Vagina (tissue), 2 donors: ENCODE measurements around the gene JAGN1. TPM values are rescaled to one million over a fixed set of nuclear protein-coding genes. Genes with fewer than 3 reads are reported as not detected.

Experiments
- DNase-seq, 2 donors: peaks; one replicate each; pipeline ENCODE4 v3.0.0-alpha.2; 2017; ENCODE audit errors: extremely low spot score in 2 of 2
- H3K27ac ChIP-seq: fragments of 200-600 bp; sonication (generic); one replicate; pipeline ENCODE4 v1.5.1; 2019
- H3K27me3 ChIP-seq: fragments of 200-600 bp; sonication (generic); one replicate; pipeline ENCODE4 v1.5.1; 2019
- H3K36me3 ChIP-seq, 2 donors: fragments of 200-600 bp; sonication (generic); one replicate each; pipeline ENCODE4 v1.5.1; 2017 to 2019
- H3K4me1 ChIP-seq: fragments of 200-600 bp; sonication (generic); one replicate; pipeline ENCODE4 v1.5.1; 2019
- H3K4me3 ChIP-seq, 2 donors: fragments of 200-600 bp; sonication (generic); 1 replicate in 1 of 2; 2 replicates in 1 of 2; pipeline ENCODE4 v1.5.1; 2016 to 2019
- H3K9me3 ChIP-seq: fragments of 200-600 bp; sonication (generic); one replicate; pipeline ENCODE4 v1.5.1; 2019
- POLR2A ChIP-seq, 2 donors: fragments of 450-650 bp; IDR thresholded peaks; one replicate each; pipeline ENCODE4 v1.6.1; 2017; ENCODE audit warnings: antibody characterized with exemption in 2 of 2, mild to moderate bottlenecking in 2 of 2, moderate library complexity in 2 of 2
- POLR2AphosphoS5 ChIP-seq, 2 donors: sonication (generic); formaldehyde crosslinking; IDR thresholded peaks; one replicate each; pipeline ENCODE4 v1.9.0; 2017; ENCODE audit warnings: antibody characterized with exemption in 2 of 2, mild to moderate bottlenecking in 2 of 2, low read depth in 1 of 2; ENCODE audit not compliant: insufficient read depth in 1 of 2
- intact Hi-C: fragments of 100-400 bp; cut with DNase I; formaldehyde crosslinking; loops from one replicate; pipeline ENCODE4 v1.15.1; 2023
- total RNA-seq: library from RNA; depleted of rRNA; stranded (reverse); fragments of >200 nt; gene quantifications from one replicate; pipeline ENCODE4 v1.2.3, GENCODE V29; 2016
- TF ChIP-seq, protein P1 (sequence below), 3 experiments: fragments of 450-650 bp in 2 of 3; fragments of 200-600 bp in 1 of 3; sonication (generic) in 1 of 3; IDR thresholded peaks; one replicate each; pipeline ENCODE4 v1.5.1; 2017 to 2019; ENCODE audit warnings: antibody characterized with exemption in 3 of 3, mild to moderate bottlenecking in 2 of 3, moderate library complexity in 2 of 3

The JAGN1 gene
- total RNA-seq, 1 donor from 2014 or later: 32.7 TPM

GRCh38 chr3:9906480-9906879 lies 16.1 kb downstream of the JAGN1 start:
- no peak for TF ChIP-seq POLR2A (IDR thresholded peaks at IDR 0.05)
- TF ChIP-seq, protein P1, sequence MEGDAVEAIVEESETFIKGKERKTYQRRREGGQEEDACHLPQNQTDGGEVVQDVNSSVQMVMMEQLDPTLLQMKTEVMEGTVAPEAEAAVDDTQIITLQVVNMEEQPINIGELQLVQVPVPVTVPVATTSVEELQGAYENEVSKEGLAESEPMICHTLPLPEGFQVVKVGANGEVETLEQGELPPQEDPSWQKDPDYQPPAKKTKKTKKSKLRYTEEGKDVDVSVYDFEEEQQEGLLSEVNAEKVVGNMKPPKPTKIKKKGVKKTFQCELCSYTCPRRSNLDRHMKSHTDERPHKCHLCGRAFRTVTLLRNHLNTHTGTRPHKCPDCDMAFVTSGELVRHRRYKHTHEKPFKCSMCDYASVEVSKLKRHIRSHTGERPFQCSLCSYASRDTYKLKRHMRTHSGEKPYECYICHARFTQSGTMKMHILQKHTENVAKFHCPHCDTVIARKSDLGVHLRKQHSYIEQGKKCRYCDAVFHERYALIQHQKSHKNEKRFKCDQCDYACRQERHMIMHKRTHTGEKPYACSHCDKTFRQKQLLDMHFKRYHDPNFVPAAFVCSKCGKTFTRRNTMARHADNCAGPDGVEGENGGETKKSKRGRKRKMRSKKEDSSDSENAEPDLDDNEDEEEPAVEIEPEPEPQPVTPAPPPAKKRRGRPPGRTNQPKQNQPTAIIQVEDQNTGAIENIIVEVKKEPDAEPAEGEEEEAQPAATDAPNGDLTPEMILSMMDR (IDR thresholded peaks at IDR 0.05): no peak
- no peak for TF ChIP-seq POLR2AphosphoS5 (IDR thresholded peaks at IDR 0.05; ENCODE audit: insufficient read depth in 1 of 2, low read depth in 1 of 2)
- H3K36me3 ChIP-seq: peaks cover 0 to 12% of the 10 kb centered on the region in 2 donors
- intact Hi-C loops: no loop called here
- H3K4me3 ChIP-seq: no peak overlapping the region
- no peaks in the 10 kb centered on the region for H3K27me3 ChIP-seq
- DNase-seq: no peak
- H3K27ac ChIP-seq: no peak overlapping the region
- H3K9me3 ChIP-seq: no peaks in the 10 kb centered on the region
- H3K4me1 ChIP-seq: peaks cover 30% of the 10 kb centered on the region

DNA sequence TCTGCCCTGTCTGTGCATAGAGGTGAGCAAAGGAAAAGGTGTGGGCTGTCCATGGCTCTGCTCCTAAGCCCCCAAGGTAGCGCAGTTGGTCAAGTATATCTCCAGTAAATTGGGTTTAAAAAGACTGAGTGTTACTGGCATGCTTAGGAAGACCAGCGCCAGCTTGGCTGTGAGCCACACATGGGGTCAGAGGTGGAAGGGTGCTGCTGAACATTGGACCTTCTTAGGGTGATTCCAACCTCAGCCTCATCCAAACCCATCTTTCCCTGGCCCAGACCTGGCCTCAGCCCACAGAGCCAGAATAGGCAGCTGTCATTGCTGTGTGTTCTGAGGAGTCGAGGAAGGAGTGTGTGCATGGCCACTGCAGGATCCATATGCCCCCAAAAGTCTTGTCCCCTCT lies 17.9 kb downstream of the JAGN1 start:
- Histone ChIP-seq H3K36me3 (peaks cover 0 to 12% of the 10 kb centered on the region in 2 donors), H3K27me3 (no peaks in the 10 kb centered on the region)
- intact Hi-C loops: no loop called here

DNA sequence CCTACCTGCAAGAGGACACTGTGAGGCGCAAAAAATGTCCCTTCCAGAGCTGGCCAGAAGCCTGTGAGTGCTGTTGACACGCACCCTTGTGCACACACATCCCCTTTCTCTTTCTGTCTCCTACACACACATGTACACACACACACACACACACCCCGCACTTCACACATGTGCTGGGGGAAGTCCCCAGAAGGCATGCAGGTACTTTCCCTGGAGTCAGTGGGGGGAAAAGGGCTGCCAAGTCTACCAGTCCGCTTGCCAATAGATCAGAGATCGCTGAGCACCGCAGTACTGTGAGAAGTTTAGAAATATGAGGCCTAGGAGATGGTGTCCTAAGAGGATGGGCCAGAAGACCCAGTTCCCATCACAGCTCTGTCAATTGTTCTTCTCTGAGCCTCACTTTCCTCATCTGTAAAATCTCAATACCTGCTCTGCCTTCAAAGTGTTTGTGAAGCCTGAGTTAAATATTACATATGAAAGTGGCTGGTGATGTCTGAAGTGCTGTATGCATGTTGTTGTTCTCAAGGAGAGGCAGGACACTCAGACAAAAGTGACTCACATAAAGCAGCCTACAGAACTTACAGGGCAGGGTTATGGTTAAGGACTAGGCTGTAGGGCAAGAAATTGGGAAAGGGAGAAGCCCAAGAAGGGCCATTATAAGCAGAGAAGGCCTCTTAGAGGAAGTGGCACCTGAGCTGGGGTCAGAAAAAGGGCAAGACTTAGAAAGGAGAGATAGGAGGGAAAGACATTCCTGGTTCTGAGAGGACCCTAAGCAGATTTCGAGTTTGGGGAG lies 19.0 kb downstream of the JAGN1 start:
- H3K36me3 ChIP-seq: peaks cover 0 to 12% of the 10 kb centered on the region in 2 donors
- no peaks in the 10 kb centered on the region for H3K9me3 ChIP-seq
- H3K27me3 ChIP-seq: no peaks in the 10 kb centered on the region
- no peak overlapping the region for H3K4me3 ChIP-seq
- intact Hi-C loops: loop anchor here (10.0 kb wide), 1 partner anchor 175 kb away; the partner anchor contains the start of gene BRPF1
- H3K4me1 ChIP-seq: peaks cover 28% of the 10 kb centered on the region
- H3K27ac ChIP-seq: no peak overlapping the region
- DNase-seq: no peak
- TF ChIP-seq, protein P1 (IDR thresholded peaks at IDR 0.05): no peak
- TF ChIP-seq POLR2A (IDR thresholded peaks at IDR 0.05) (no peak), POLR2AphosphoS5 (IDR thresholded peaks at IDR 0.05; ENCODE audit: insufficient read depth in 1 of 2, low read depth in 1 of 2) (no peak)

More for the DNA sequence above, 17.9 kb downstream of the JAGN1 start:
- no peaks in the 10 kb centered on the region for H3K9me3 ChIP-seq
- H3K4me3 ChIP-seq: no peak overlapping the region
- no peak overlapping the region for H3K27ac ChIP-seq
- TF ChIP-seq POLR2A (IDR thresholded peaks at IDR 0.05) (no peak), POLR2AphosphoS5 (IDR thresholded peaks at IDR 0.05; ENCODE audit: insufficient read depth in 1 of 2, low read depth in 1 of 2) (no peak)
- TF ChIP-seq, protein P1 (IDR thresholded peaks at IDR 0.05): no peak
- no peak for DNase-seq
- H3K4me1 ChIP-seq: peaks cover 28% of the 10 kb centered on the region

- Histone ChIP-seq H3K27me3 (no peaks in the 10 kb centered on the region), H3K4me1 (peaks cover 42% of the 10 kb centered on the region), H3K27ac (no peak overlapping the region), H3K36me3 (peaks cover 0 to 12% of the 10 kb centered on the region in 2 donors), H3K4me3 (no peak overlapping the region), H3K9me3 (no peaks in the 10 kb centered on the region)
- intact Hi-C loops: loop anchor here (10.0 kb wide), 1 partner anchor 177 kb away; the partner anchor contains the start of gene BRPF1
- TF ChIP-seq POLR2AphosphoS5 (IDR thresholded peaks at IDR 0.05; ENCODE audit: insufficient read depth in 1 of 2, low read depth in 1 of 2) (no peak), POLR2A (IDR thresholded peaks at IDR 0.05) (no peak)
- TF ChIP-seq, protein P1 (IDR thresholded peaks at IDR 0.05): no peak
- DNase-seq: no peak
These were observed 21.5 kb downstream of the JAGN1 start for GRCh38 chr3:9911863-9912262.
